ENCODE results near the gene MYOG.

The MYOG gene

GRCh38 chr1:203090421-203091198 is 4.8 kb upstream of the MYOG start:
- no peak for DNase-seq

DNA sequence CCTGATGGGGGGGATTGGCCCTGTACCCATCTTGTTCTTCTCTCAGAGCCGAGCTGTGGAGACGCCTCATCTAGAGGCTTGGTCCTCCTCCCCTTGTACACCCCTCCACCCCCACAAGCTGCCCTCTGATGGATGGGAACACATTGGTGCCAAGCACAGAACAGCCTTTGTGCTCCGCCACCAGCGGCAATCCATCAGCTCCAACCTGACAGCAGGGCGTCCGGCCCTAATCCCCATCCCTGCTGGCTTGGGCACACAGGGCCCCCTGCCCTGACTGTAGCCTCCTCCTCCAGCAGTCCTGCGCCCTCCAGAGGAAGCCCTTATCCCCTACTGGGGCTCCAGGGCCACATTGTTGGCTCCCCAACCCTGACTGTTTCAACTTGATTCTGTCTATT is 3.8 kb upstream of the MYOG start:
- no peak for DNase-seq

GRCh38 chr1:203089001-203089650 is 3.3 kb upstream of the MYOG start:
- DNase-seq: no peak

DNA sequence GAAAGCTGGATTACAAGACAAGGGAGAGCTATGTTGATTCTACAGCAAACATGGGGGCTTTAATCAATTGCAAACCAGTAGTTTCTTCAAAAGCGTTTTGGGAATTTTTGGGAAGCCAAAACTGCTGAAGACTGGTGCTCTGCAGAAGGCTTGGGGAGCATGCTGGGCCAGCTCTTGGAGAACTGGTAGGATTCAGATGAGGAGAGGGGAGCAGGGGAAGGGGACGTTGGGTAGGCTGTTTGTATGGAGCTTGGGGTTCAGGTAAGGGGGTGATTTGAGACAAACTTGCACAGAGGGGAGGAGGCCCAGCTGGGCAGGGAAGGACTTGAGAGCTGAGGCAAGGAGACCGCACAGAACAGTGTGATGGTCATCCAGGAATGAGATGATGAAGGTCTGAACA is 2.6 kb upstream of the MYOG start:
- DNase-seq: no peak

GRCh38 chr1:203086992-203087763 is 1.4 kb upstream of the MYOG start:
- no peak for DNase-seq

DNA sequence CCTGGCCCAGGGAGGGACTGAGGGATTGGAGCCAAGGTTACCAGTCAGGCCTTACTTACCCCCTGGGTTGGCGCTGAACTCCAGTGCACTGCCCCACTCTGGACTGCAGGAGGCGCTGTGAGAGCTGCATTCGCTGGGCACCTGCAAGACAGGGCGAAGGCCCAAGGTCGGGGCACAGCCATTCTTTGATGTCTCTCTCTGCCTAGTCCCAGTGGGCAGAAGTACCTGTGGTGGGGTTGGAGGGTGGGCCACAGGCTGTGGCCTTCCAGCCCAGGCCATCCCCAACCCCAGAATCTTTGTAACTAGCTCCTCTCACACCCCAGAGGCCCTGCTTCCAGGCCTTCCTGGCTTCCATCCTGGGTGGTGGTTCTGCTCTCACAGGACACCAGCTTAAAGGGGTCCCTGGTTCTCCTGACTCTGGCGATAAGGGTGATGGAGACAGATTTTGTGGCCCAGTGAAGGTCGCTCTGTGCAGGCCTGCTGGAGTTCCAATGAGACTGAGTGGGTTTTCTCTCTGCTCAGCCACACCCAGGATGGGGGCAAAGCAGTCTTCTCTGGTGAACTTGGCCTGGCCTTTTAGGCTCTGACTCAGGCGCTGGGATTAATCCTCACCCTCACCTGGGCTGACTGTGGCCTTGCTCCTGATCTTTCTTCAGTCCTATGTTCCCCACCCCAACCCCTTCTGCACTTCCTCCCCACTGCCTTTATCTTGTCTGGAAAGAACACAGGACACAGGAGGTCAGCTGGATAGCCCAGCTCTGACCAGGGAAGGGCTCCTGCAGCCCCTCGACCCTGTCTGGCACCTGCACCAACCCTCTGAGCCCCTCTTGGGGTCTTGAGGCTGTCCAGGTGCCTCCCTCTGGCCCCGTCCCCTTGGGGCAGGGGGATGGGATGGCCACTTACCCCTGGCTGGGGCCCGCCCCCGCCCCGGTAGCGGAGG is 954 bp downstream of the MYOG start:
- no peak for DNase-seq

DNA sequence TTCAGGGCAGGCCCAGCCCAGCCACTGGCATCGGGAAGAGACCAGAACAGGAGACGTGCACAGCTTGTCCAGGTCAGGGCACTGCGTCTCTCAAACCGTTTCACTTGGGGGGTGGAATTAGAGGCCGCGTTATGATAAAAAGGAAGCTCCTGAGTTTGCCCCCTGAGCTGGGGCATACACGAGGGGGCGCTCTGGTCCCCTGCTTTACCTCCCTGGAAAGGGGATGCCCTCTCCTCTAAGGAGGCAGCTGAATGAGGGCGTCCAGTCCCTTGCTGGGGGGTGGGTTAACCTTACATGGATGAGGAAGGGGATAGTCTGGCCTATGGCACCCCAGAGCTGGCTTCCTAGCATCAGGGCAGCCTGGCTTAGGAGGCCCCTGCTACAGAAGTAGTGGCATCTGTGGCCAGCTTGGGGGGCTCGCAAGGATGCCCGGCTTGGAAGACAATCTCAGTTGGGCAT is 2.3 kb downstream of the MYOG start:
- DNase-seq: no peak

GRCh38 chr1:203082571-203083462 is 3.0 kb downstream of the MYOG start:
- no peak for DNase-seq

DNA sequence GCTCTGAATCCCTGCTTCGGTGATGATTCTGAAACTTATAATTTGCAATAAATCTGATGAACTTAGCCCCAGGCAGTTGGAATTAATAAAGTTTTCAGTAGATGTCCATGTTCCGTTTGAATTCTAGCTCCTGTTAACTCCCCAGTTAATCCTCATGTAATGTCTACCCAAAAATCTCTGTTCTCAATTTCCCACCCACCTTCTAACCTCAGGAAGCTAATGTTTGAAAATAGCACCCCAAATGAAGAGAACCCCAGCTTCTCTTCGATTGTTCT is 3.6 kb downstream of the MYOG start:
- no peak for DNase-seq

GRCh38 chr1:203081465-203082230 is 4.2 kb downstream of the MYOG start:
- DNase-seq: no peak

- no peak for DNase-seq
Measured at GRCh38 chr1:203080456-203080855, 5.4 kb downstream of the MYOG start.

DNA sequence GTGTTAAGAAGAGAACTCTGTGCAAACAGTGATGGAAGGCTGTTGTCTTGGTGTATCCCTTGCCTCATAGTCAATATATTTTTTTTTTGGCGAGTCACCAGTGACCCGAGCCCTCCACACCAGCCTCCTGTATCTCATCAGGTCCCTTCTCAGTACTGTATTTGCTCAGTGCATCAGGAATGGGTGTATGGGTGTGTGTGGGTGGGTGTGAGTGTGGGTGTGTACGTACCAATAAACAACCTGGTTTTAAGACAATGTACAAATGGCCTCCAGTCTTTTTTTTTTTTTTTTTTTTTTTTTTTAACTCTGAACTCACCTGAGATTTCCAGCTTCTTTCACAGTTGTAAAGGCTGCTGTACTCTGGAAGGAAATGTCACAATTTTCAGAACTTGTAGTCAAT is 7.3 kb downstream of the MYOG start:
- no peak for DNase-seq

- no peak for DNase-seq
Measured at GRCh38 chr1:203077956-203078355, 7.9 kb downstream of the MYOG start.

DNA sequence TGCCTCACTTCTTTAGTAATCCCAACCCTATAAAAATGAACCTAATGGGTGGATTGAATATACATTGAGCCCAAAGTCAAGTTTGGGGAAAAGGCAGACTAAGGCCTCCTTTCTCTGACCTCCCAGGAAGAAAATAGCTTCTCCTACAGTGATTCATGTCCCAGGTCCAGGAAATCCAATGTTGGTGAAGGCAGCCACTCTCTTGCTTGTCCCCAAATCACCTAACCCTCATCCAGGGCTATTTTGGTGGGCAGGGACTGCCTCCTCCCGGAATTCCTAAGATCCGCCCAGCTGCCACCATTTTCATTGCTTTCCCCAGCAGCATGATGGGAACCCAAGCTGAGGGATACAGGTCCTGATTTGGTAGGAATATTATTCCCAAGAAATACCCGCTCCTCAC is 8.4 kb downstream of the MYOG start:
- no peak for DNase-seq

DNA sequence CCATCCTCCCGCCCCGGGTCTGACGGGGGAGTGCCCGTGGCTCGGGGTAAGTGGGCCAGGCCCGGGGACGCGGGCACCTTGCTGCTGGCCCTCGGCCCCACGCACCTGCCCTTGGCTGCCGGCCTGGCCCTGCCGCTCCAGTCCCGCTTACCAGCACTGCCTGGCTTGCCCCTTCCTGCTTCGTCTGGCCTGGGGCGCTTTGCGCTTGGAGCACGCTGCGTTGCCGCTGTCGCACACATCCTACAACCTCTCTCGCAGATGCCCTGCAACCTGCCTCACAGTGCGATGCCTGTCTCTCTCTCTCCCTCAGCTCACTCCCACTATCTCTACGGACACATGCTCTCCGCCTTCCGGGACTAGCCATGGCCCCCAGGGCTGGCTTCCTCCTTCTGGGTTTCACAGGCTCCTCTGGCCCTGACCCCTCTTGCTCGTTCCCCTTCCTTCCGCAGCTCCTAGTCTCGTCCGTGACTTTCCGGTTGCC is 9.7 kb downstream of the MYOG start:
- no peak for DNase-seq

DNA sequence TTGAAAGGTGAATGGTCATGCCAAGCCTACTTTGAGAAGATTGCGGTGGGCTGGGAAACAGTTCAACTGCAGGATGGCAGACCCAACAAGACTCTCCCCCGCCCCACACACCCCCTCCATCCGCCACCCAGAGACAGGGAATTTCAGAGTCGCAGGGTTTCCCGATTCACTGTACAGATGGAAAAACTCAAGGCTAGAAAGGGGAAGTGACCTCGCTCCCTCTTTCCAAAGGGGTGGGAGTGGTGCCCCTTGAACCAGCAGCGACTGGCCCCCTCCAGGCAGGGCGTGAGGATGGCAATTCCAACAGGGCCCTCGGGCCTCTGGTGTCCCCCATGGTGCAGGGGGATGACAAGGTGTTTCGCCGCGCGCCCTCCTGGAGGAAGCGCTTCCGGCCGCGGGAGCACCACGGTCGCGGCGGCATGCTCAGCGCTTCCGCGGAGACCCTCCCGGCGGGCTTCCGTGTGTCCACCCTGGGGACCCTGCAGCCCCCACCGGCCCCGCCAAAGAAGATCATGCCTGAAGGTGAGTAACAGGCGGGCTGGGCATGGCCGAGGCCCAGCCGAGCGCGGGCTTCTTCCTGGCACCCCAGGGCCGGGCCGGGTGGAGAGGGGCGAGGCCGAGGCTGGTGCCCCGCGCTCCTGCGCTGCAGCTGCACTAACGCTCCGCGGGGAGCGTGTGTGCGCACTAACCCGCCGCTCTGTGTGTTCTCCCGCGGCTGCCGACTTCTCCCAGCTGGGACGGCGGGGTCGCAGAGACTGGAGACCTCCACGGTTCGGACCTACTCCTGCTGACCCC is 10.4 kb downstream of the MYOG start:
- DNase-seq: no peak

DNA sequence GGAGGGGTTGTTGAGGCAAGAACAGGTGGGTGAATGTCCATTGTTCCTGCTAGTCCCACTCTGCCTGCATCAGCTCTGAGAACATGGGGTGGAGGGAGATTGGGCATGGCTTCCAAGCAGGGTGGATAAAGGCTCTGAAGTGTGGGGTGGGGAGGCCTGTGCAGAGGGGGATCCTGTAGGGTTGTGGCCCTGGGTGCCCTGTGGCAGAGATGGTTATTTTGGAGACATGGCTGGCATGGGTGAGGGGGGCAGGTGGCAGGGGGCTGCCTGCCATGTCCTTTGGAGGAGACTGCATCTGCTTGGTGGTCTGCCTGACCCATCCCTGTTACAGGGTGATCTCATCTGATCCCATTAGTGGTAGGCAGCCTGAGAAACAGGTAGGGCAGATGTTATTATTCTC is 11.2 kb downstream of the MYOG start:
- DNase-seq: no peak

GRCh38 chr1:203073469-203073868 is 12.3 kb downstream of the MYOG start:
- no peak for DNase-seq

DNA sequence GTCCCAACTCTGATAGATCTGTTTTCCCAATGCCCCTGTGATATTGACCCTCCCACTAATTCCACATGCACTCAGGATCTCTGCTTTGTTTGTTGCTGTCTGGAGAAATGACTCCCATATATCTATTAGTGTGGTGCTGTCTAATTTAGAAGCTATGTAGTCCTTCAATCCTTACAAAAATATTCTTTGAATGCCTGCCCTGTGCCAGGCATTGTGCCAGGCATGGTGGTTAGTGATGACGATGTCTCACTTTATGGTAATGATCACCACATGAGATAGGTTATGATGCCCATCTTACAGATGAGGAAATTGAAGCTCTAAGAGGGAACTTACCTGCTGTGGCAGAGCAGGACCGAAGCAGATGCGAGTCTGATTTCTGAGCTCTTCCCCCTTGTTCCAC is 12.9 kb downstream of the MYOG start:
- DNase-seq: peak; percentile 25
